Endodermal cell (in vitro differentiated cells): ENCODE results near the gene ELF5. TPM values are rescaled to one million over a fixed set of nuclear protein-coding genes. Genes with fewer than 3 reads are reported as not detected.

Experiments
- DNase-seq: peaks from one replicate; pipeline ENCODE4 v3.0.0-alpha.2; 2017
- H3K27ac ChIP-seq: 2 replicates; pipeline ENCODE4 v1.5.1; 2013; ENCODE audit warnings: mild to moderate bottlenecking, low read depth, low read length, moderate library complexity
- H3K27me3 ChIP-seq: 2 replicates; pipeline ENCODE4 v1.6.1; 2013; ENCODE audit warnings: mild to moderate bottlenecking, low read length, moderate library complexity; ENCODE audit not compliant: insufficient read depth, control insufficient read depth, poor library complexity, severe bottlenecking
- H3K36me3 ChIP-seq: 2 replicates; pipeline ENCODE4 v1.7.0; 2013; ENCODE audit warnings: mild to moderate bottlenecking, low read length, moderate library complexity; ENCODE audit not compliant: control insufficient read depth, insufficient read depth
- H3K4me1 ChIP-seq: one replicate; pipeline ENCODE4 v1.7.0; 2013; ENCODE audit warnings: low read length; ENCODE audit not compliant: control insufficient read depth, insufficient read depth
- H3K4me3 ChIP-seq: 2 replicates; pipeline ENCODE4 v1.5.1; 2013; ENCODE audit warnings: mild to moderate bottlenecking, low read length, moderate library complexity
- H3K9ac ChIP-seq: 2 replicates; pipeline ENCODE4 v1.6.1; 2013; ENCODE audit warnings: mild to moderate bottlenecking, low read length, moderate library complexity; ENCODE audit not compliant: poor library complexity, severe bottlenecking; ENCODE audit errors: extremely low read depth
- H3K9me3 ChIP-seq: 2 replicates; pipeline ENCODE4 v1.6.1; 2013; ENCODE audit warnings: mild to moderate bottlenecking, low read length, moderate library complexity; ENCODE audit not compliant: control insufficient read depth
- H3K27ac Mint-ChIP-seq: 2 replicates; pipeline ENCODE4 v1.8.0; 2020; ENCODE audit warnings: mixed read lengths
- H3K27me3 Mint-ChIP-seq: 2 replicates; pipeline ENCODE4 v1.8.0; 2021; ENCODE audit warnings: mild to moderate bottlenecking, mixed read lengths; ENCODE audit not compliant: insufficient read depth
- H3K36me3 Mint-ChIP-seq: 2 replicates; pipeline ENCODE4 v1.8.0; 2020; ENCODE audit warnings: low read depth, mixed read lengths
- H3K4me1 Mint-ChIP-seq: 2 replicates; pipeline ENCODE4 v1.8.0; 2020; ENCODE audit warnings: mixed read lengths
- H3K4me3 Mint-ChIP-seq: 2 replicates; pipeline ENCODE4 v1.8.0; 2020; ENCODE audit warnings: mild to moderate bottlenecking, moderate library complexity, mixed read lengths
- H3K9me3 Mint-ChIP-seq: 2 replicates; pipeline ENCODE4 v1.8.0; 2020; ENCODE audit warnings: mild to moderate bottlenecking, mixed read lengths
- CTCF ChIP-seq: fragments of 200-600 bp; sonication (generic); conservative IDR thresholded peaks from 2 replicates; pipeline ENCODE4 v1.5.0; 2021; ENCODE audit warnings: antibody characterized with exemption, mild to moderate bottlenecking
- WGBS, 2 experiments: methylation state at CpG; one replicate each; pipeline versions ENCODE4 v1.1.5 to v1.1.7; 2013; ENCODE audit warnings: missing lambda C conversion rate in 2 of 2, mixed read lengths in 1 of 2; ENCODE audit not compliant: insufficient coverage in 1 of 2, insufficient read length in 1 of 2; 5-methylcytosine and 5-hydroxymethylcytosine counted together
- total RNA-seq, 2 donors: library from RNA; stranded (reverse); fragmentation: NEBNext Ultra II Directional in 1 of 2; extraction: Animal tissue kit (Norgen Biotek cat#: 25700) in 1 of 2; gene quantifications; 2 replicates in 1 of 2; 3 replicates in 1 of 2; pipeline ENCODE4 v1.2.1, GENCODE V29; 2021

Gene ELF5
- total RNA-seq, 2 donors from 2014 or later, result not detected

GRCh38 chr11:34444428-34444827 lies 69.2 kb downstream of the ELF5 start:
- H3K4me1 Mint-ChIP-seq, result peaks cover 4% of the 10 kb centered on the region

GRCh38 chr11:34443136-34443535 lies 70.5 kb downstream of the ELF5 start:
- no peak for DNase-seq
- Histone ChIP-seq H3K27me3 (no peaks in the 10 kb centered on the region), H3K36me3 (no peaks in the 10 kb centered on the region), H3K4me1 (no peaks in the 10 kb centered on the region), H3K9me3 (peaks cover 6% of the 10 kb centered on the region), H3K27ac (no peak overlapping the region), H3K9ac (no peak overlapping the region), H3K4me3 (no peak overlapping the region)
- H3K9me3 Mint-ChIP-seq, result peaks cover 12% of the 10 kb centered on the region
- 92 to 94% methylated on average over 2 to 3 of the region's 3 CpGs for WGBS, 2 experiments
- no peaks in the 10 kb centered on the region for H3K27me3 Mint-ChIP-seq
- no peak overlapping the region for H3K27ac Mint-ChIP-seq
- H3K4me3 Mint-ChIP-seq, result no peak overlapping the region
- H3K36me3 Mint-ChIP-seq, result peaks cover 10% of the 10 kb centered on the region
- TF ChIP-seq CTCF, result no peak
- H3K4me1 Mint-ChIP-seq, result peaks cover 8% of the 10 kb centered on the region

More at GRCh38 chr11:34444428-34444827, 69.2 kb downstream of the ELF5 start:
- Mint-ChIP-seq H3K27me3 (no peaks in the 10 kb centered on the region), H3K4me3 (no peak overlapping the region), H3K36me3 (peaks cover 10% of the 10 kb centered on the region), H3K27ac (no peak overlapping the region), H3K9me3 (peaks cover 8% of the 10 kb centered on the region)
- H3K27ac ChIP-seq, result no peak overlapping the region
- peaks cover 6% of the 10 kb centered on the region for H3K9me3 ChIP-seq
- H3K27me3 ChIP-seq, result no peaks in the 10 kb centered on the region
- WGBS, 2 experiments, result 92 to 97% methylated on average over 3 to 4 of the region's 4 CpGs
- TF ChIP-seq CTCF, result no peak
- no peak overlapping the region for H3K9ac ChIP-seq
- DNase-seq, result no peak
- H3K36me3 ChIP-seq, result no peaks in the 10 kb centered on the region
- H3K4me3 ChIP-seq, result no peak overlapping the region
- no peaks in the 10 kb centered on the region for H3K4me1 ChIP-seq

- Histone ChIP-seq H3K27ac (no peak overlapping the region), H3K36me3 (no peaks in the 10 kb centered on the region), H3K9ac (no peak overlapping the region), H3K4me1 (no peaks in the 10 kb centered on the region), H3K27me3 (no peaks in the 10 kb centered on the region), H3K9me3 (peaks cover 6% of the 10 kb centered on the region), H3K4me3 (no peak overlapping the region)
- no peak for TF ChIP-seq CTCF
- Mint-ChIP-seq H3K9me3 (peaks cover 12% of the 10 kb centered on the region), H3K4me3 (no peak overlapping the region), H3K36me3 (peaks cover 10% of the 10 kb centered on the region), H3K4me1 (peaks cover 8% of the 10 kb centered on the region), H3K27me3 (no peaks in the 10 kb centered on the region), H3K27ac (no peak overlapping the region)
- no peak for DNase-seq
Observed at GRCh38 chr11:34441814-34442213, 71.8 kb downstream of the ELF5 start.
